Right ventricle myocardium superior (tissue), 1 donor: ENCODE results near the gene ADGRA3. TPM values are rescaled to one million over a fixed set of nuclear protein-coding genes. Genes with fewer than 3 reads are reported as not detected.
A peak's percentile ranks its signal among the peaks of the same experiment; 100 is the strongest.
"Not testable (repeated sequence)": the region's sequence is repeated elsewhere in the genome, so short reads cannot be mapped to it uniquely, and the experiment has no call there.

Source experiments
- ATAC-seq: fragments of 200-7000 bp; cut with Tn5 transposase; one replicate; pipeline ENCODE4 v1.9.1; 2020; ENCODE audit warnings: mild to moderate bottlenecking; ENCODE audit not compliant: poor library complexity
- DNase-seq: peaks from one replicate; pipeline ENCODE4 v3.0.0-alpha.2; 2020
- intact Hi-C: fragments of 100-400 bp; cut with DNase I; formaldehyde crosslinking; loops from one replicate; pipeline ENCODE4 v1.11.2; 2022
- total RNA-seq: library from RNA; stranded (reverse); fragmentation: NEBNext Ultra II Directional; extraction: Animal tissue kit (Norgen Biotek cat#: 25700); gene quantifications from one replicate; pipeline ENCODE4 v1.2.1, GENCODE V29; 2021
- donor health status: DM: no; HTN: yes; CAD: no; lungs with severe emphysema.

The ADGRA3 gene
- total RNA-seq, 1 donor from 2014 or later, result 34.3 TPM

- DNase-seq (no peak), ATAC-seq (no peak)
- intact Hi-C loops, result no loop called here
Observed at GRCh38 chr4:22412013-22412412, 103.9 kb downstream of the ADGRA3 start.

DNA sequence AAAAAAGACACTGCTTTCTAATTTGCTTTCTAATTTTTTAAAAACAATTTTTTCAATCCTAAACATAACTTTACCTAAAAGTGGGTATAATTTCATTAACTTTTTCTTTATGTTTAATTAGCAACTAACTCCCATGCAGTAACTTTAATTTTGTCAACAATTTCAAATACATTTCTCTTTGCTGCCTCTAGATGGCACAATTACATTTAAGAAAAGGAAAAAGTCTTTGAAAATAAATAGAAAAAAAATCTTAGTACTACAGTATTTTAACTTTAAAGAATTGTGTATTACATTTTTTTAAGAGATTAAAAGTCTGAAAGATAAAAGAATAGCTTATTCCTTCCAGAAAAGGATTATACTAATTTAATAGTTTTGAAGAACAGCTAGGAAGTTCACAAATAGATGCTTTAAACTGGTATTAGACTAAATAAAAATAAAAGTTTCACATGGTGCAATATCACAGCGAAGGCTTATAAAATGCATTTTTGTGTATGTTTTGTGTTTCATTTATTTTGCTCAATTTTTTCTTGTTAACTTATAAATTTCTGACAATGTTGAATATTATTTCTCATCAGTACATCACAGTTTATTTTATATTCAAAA, 105.1 kb downstream of the ADGRA3 start:
- DNase-seq, result no peak
- intact Hi-C loops, result loop anchor here (2.0 kb wide), 1 partner anchor 280 kb away; no protein-coding TSS in a partner anchor
- ATAC-seq, result no peak

DNA sequence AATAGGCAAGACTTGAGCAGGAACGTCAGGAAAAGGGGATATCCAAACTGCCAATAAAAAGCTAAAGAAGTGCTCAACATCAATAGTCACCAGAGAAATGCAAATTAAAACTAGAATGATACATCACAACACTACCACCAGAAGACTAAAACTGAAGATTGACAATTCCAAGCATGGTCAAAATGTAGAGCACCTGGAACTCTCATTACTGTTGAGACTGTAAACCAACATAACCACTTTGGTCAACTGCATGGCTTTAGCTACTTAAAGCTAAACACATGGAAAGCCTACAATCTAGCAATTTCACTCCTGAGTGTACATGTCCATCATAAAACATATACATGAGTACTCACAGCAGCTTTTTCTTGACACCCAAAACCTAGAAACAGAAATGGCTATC, 107.4 kb downstream of the ADGRA3 start:
- DNase-seq (no peak), ATAC-seq (no peak)
- intact Hi-C loops, result loop anchor here (10.0 kb wide), 1 partner anchor 196 kb away; no protein-coding TSS in a partner anchor

DNA sequence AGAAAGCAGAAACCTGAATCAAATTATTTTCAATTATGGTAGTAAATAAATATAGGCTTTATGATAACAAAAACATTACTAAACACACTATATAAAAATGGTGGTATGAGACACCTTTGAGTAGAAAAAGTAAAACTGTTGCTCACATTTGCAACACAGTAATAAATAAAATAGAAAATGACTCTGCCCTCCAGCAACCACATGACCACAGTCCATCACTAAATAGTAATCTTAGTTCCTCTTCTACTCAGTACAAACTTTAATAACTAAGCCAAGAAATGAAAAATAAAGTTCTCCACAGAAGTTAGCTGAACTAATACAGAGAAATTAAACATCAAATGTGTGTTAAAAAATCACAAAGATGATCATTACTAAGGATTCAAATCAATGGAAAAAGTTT, 108.5 kb downstream of the ADGRA3 start:
- intact Hi-C loops, result loop anchor here (10.0 kb wide), 1 partner anchor 197 kb away; no protein-coding TSS in a partner anchor
- DNase-seq (no peak), ATAC-seq (no peak)

DNA sequence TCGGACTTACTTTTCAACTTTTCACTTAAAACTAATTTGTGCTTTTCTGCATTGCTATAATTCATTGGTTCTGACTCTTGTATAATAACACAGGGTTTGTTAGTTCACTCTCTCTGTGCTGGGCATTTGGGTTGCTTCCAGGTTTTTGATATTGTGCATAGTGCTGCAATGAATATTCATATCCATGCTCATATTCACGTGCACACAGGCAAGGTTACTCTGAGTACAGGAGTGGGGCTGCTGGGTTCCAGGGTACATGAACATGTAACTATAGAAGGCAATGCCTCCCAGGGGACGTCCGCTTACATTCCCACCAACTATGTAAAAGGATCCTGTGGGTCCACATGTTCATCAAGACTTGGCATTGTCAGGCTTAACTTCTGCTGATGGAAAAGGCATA, 117.2 kb downstream of the ADGRA3 start:
- intact Hi-C loops, result no loop called here
- ATAC-seq (no peak), DNase-seq (no peak)

- DNase-seq (no peak), ATAC-seq (no peak)
- intact Hi-C loops, result no loop called here
Observed at GRCh38 chr4:22391551-22391950, 124.3 kb downstream of the ADGRA3 start.

- intact Hi-C loops, result loop anchor here (5.0 kb wide), 1 partner anchor 597 kb away; no protein-coding TSS in a partner anchor
- ATAC-seq (peak; percentile 74), DNase-seq (no peak)
Observed at GRCh38 chr4:22389240-22389870, 126.5 kb downstream of the ADGRA3 start.

DNA sequence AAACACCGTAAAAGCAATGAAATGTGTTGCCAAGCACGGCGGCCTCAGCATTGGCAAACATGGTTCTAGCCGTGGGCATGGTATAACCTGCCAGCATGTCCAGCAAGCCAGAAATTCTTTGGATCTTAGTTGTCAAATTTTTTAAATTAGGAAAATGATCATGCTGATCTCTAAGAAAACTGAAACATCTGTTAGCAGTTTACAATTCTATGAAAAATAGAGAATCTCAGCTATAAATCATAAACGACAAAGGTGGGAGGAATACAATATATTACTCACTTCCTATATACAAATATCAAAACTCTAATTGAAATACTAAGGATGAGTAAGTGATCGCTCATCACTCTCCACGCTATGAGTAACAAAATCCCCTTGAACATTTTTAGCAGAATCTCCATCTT, 130.3 kb downstream of the ADGRA3 start:
- ATAC-seq, result no peak
- DNase-seq, result no peak
- intact Hi-C loops, result loop anchor here (5.0 kb wide), 1 partner anchor 593 kb away; no protein-coding TSS in a partner anchor

- no peak for DNase-seq
- no peak for ATAC-seq
- intact Hi-C loops, result no loop called here
Observed at GRCh38 chr4:22384154-22384553, 131.7 kb downstream of the ADGRA3 start.

- ATAC-seq, intact Hi-C loops, DNase-seq: not testable (repeated sequence)
Observed at GRCh38 chr4:22382216-22382615, 133.7 kb downstream of the ADGRA3 start.

DNA sequence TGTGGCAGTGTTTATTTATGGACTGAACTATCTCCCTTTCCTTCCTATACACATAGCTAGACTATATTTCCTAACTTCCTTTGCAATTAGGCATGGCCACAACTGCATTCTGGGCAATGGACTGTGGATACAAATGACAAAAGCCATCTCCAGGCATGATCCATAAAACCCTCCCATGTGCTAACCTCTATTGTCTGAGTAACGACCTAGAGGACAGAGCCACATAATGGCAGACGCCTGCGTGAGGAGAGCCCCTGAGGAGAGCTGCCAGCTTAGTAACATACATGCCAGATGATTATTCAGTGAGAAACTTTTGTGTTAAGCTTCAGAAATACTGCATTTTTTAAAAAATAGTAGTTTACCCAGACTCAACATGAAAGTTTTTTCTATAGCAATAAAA, 142.9 kb downstream of the ADGRA3 start:
- ATAC-seq, result no peak
- intact Hi-C loops, result no loop called here
- DNase-seq, result no peak

- intact Hi-C loops, result no loop called here
- no peak for DNase-seq
- no peak for ATAC-seq
Observed at GRCh38 chr4:22369901-22370562, 145.8 kb downstream of the ADGRA3 start.

- ATAC-seq, result no peak
- no peak for DNase-seq
- intact Hi-C loops, result no loop called here
Observed at GRCh38 chr4:22363787-22364186, 152.1 kb downstream of the ADGRA3 start.

DNA sequence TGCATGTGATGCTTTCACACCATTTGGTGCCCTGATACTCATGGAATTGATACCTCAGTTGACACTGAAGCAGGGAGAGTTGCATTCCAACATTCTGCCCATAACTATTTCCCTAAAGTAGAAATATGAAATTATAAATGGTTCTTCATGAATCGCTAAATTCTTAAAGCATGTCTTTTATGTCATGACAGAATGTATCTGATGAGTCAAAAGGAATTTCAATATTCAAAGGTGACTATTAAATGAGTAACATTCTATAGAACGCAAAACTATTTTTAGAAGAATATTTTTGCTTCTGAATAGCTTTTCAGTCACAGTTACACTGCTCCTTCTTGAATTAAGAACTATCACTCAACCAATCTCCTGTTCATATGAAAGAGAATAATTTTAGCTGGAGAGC, 152.8 kb downstream of the ADGRA3 start:
- intact Hi-C loops, result no loop called here
- ATAC-seq, result no peak

DNA sequence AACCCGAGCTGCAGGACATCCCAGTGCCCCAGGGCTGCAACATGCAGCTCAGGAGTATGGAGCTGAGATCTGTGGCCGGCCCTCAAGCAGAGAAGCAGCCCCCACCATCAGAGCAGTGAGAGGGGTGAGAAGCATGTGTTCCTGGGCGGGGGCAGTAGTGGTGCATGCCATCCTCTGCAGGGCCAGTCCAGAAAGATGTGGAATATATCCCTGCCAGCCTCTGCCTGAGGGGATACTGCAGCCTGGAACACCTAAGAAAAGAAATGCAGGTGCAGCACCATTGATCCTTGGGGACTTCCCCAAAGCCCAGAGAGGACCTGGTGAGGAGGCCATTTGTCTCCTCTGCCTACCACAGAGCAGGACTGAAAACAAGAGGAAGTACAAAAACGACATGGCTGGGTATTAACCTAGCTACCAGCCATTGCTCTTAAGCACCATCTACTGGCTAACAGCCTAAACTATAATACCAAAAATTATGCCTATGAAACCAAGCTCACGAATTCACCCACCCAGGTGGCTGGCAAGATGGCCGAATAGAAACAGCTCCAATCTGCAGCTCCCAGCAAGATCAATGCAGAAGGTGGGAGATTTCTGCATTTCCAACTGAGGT, 158.8 kb downstream of the ADGRA3 start:
- intact Hi-C loops, result no loop called here
- ATAC-seq (no peak), DNase-seq (no peak)

More for the DNA sequence above, 152.8 kb downstream of the ADGRA3 start:
- DNase-seq, result no peak

DNA sequence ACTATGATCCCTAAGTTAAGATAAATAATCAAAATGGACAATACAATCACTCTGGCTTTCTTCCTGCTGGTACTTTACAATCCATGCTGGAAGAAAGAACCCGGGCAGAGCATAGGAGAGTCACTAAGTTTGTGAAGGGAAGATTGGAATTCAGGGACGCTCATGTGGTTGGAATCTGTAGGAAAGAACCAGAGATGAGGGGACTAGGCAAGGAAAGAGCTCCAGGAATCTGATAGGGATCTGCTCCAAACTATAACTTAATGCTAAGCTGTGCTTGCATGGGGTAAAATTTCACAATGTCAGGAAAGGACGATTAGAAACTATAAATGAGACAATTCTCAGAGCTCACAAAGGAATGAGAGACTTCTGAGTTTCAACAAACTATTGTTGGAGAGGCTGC, 167.5 kb downstream of the ADGRA3 start:
- DNase-seq (no peak), ATAC-seq (no peak)
- intact Hi-C loops, result no loop called here

DNA sequence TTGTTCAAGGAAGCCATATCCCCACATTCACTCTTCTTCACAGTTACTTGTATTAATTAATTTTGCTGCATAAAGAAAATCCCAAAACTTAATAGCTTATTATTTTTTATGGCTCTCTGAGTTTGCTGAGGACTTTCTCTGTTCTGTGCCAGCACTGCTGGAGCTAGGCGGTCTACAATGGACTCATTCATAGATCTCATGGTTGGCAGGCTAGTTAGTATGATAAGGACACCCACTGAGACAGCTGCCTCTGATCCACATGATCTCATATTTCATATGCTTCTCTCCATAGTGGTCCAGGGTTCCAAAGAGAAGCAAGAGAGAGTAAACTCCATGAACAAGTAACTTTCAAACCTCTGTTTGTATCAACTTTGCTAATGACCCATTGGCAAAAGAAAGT, 170.2 kb downstream of the ADGRA3 start:
- DNase-seq (no peak), ATAC-seq (peak; percentile 65)
- intact Hi-C loops, result no loop called here

DNA sequence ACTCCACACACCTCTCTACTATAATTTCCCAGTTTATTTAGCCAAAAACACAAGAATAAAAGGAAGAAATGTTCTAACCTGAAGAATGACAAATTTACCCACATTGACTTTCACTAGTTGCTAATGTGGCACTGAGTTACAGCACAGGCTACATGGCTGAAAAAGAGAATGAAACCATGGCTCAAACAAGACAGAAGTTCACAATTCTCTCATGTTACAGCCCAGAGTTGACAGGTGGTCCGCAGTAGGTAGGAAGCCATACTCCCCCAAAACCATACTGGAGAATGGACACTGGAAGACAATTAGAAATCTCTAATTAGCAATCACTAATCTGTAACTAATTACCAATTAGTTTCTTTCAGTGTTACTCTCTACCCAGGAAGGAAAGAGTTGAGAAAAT, 170.8 kb downstream of the ADGRA3 start:
- ATAC-seq, result no peak
- no peak for DNase-seq
- intact Hi-C loops, result no loop called here

GRCh38 chr4:22343606-22344005, 172.3 kb downstream of the ADGRA3 start:
- intact Hi-C loops, result no loop called here
- ATAC-seq (no peak), DNase-seq (no peak)

DNA sequence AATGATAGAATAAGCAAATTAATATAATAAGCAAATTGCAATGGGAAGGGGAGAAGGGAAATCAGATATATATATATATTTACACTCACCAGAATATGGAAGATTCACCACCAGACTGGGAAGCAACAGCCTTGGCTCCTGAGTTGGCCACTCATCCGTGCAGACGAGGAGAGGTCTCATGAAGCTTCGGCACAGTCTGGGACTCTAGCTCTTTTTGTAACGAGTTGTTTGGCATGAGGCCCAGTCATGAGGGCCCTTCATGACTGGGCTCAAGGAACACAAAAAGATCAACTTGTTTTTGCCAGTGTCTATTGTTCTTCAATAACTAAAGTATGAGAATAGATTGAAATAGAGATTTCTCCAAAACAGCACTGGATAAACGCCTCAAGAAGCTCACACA, 176.4 kb downstream of the ADGRA3 start:
- ATAC-seq, result no peak
- DNase-seq, result no peak
- intact Hi-C loops, result no loop called here
